NCI-H2107 treated with DMSO at 0.1 percent for 48 hours (cell line): ENCODE data around the gene CBARP.
A peak's percentile ranks its signal among the peaks of the same experiment; 100 is the strongest.
"Not testable (repeated sequence)": the region's sequence is repeated elsewhere in the genome, so short reads cannot be mapped to it uniquely, and the experiment has no call there.

Experiments used
- DNase-seq: peaks from one replicate; lab custom pipeline; 2025; ENCODE audit not compliant: unreplicated experiment; lab: John Stamatoyannopoulos, UW

CBARP gene

DNA sequence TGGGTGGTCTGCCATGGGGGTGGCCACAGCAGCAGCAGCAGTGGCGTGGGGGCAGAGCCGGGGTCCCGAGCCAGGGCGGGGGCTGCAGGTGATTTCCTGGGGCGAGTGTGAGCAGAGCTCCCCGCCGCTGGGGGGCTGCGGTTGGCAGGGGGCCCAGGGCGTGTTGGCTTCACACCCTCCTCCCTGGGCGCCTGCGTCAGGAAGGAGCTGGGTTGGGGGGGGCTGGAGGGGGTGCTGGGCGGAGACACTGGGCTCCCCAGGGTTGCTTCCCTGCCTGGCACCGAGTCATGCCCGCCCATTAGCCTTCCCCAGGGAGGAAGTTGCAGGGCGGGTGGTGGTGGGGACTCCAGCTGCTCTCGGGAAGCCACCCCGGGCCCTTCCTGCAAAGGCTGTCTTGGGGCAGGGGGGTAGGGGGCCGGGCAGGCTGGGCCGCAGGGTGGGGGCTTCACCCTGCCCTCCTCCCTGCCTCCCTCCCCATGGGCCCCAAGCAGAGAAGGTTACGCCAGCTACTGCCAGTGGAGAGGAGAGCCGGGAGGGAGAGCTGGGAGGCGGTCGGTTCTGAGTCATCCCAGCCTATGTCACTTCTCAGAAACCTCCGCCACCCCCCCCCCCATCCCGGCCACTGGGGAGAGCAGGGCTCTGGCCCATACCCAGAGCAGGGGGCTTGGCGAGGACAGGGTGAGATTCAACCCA is 15.2 kb upstream of the CBARP start:
- DNase-seq: peak; percentile 92

DNA sequence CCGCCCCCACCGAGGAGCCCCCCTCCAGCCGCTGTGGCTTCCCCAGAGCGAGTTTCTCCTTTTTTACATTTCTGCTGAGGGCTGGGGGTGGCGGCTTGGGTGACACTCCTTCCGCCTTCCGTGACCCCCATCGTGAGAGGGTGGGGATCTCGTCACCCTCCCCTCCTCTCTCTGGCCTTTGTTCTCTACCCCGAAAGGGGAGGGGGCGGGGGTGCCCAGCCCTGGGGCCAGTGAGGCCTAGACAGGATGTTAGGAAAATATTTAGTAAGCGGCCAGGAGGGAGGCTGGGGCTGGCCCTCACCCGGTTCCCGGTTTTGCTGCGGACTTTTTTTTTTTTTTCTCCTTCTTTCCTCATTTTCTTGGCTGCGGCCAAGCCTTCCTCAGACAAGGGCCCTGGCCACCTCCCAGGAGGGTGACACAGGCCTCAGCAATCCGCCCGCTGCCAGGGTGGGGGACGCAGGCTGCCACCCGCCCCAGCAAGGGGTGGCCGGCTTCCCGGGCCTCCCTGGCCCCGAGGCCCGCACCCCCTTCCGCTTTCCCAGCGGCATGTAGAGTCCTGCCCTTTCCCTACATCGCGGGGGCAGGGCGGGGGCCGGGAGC is 14.5 kb upstream of the CBARP start:
- no peak for DNase-seq

- DNase-seq: no peak
These were observed 13.8 kb upstream of the CBARP start for GRCh38 chr19:1251330-1252220.

DNA sequence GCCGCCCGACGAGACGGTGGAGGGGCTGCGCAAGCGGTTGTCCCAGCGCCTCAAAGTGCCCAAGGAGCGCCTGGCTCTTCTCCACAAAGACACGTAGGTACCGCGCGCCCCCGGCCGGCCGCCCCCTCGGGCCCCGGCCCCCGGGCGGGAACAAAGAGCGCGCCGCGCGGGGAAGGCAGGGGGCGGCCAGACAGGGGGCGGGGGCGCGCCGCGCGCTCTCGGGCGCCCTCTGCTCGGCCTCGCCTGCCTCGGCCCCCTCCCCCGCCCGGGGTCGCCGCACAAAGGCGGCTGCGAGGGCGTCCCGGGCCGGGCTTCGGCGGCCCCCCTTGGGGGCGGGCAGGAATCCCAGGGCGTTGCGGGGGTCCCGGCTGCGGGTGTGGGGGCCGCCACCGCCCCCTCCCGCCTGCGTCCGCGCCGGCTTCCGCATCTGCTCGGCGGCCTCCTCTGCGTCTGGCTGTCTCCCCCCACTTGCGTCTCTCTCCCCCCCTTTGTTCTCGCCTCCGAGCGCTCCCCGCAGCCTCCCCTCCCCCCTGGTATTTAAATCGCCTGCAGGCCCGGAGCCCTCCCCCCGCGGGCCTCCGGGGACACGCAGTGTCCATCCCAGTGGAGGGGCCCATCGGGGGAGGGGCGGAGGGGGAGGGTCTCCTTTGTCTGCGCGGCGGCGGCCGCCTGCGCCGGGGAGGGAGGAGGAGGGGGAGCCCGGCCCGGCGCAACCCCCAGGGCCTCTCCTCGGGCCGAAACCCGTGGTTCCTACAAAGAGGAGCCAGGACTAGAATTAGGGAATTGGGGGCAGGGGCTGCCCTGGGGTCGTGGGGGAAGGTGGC is 12.8 kb upstream of the CBARP start:
- peak; percentile 32 for DNase-seq

- DNase-seq: no peak
These were observed 12.2 kb upstream of the CBARP start for GRCh38 chr19:1249990-1250436.

- DNase-seq: peak; percentile 85
These were observed 11.6 kb upstream of the CBARP start for GRCh38 chr19:1249298-1249989.

DNA sequence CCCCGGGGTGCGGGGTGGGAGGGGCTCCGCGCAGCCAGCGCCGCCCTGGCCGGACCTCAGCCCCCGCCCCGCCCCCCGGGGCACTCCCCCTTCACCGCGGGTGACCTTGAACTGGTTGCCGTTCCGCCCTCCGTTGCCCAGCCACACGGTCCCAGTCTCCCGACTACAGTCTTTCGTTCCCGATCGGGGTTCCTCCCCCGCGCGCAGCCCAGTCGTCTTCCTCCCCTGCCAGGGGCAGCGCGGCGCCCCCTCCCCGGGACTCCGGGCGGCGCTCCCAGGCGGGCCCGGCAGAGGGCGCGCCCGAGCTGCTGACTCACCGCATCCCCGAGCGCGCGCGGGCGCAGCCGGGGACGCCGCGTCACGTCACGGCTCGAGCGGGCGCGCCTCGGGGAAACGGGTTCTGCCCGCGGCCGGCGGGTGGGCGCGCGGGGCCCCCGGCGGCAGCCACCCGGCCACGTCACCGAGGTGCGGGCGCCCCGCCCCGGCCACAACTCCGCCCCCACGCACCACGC is 11.0 kb upstream of the CBARP start:
- no peak for DNase-seq

DNA sequence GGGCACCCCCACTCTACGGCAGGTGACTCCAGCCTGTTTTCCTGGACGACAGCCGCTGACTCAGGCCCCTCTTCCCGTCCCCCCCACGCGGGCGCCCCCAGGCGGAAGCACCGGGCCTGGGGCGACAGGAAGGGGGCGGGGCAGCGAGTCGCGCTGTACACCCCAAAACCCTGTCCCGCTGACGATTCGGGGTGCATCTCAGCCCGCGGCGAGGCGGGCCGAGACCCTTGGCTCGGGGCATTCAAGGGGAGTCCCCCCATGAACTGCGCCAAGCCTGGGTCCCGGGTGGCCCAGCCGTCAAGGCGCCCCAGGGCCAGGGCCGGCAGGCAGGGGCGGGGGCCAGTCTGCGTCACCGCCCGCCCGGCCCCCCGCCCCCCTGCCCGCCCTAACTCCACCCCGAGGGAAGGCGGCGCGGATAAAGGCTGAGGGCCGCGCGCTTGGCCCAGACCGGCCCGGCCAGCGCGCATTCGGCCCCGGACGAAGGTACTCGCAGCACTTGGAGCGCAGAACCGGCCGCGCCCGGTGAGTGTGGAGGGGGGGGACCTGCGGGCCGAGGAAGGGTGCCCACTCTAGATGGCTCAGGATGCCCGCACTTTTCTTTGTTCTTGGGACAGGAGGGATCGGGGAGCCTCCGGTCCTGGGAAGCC is 10.5 kb upstream of the CBARP start, which contains the start of gene MIDN:
TSS of gene MIDN (plus strand) at position 445 of the 647 bp plus-strand sequence. CDS start 1,714 bp downstream, outside the sequence.
- DNase-seq: no peak

- DNase-seq: no peak
These were observed 9.9 kb upstream of the CBARP start for GRCh38 chr19:1247748-1248138.

DNA sequence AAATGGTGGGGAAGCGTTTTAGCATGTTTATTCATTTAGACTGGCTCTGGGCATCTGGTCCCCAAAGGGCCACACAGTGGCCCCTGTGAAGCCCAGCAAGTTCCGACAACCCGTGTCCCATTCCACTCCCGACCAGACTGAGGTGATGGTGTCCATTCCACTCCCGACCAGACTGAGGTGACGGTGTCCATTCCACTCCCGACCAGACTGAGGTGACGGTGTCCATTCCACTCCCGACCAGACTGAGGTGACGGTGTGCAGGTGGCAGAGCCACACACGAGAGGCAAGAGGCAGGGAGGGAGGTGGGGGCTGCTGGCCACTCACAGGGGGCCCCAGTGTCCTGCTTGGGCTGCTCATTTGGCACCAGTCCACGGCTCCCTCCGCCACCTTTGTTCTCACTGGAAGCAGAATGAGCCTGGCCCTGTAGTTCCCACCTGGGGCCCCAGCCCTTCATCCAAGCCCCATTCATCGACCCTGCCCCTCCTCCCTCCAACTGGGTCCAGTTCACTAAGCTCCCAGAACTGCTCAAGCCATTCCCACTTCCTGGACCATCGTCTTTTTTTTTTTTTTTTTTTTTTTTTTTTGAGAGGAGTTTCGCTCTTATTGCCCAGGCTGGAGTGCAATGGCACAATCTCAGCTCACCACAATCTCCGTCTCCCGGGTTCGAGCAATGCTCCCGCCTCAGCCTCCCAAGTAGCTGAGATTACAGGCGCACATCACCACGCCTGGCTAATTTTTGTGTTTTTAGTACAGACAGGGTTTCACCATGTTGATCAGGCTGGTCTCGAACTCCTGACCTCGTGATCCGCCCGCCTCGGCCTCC is 8.7 kb upstream of the CBARP start:
- not testable (repeated sequence) for DNase-seq

DNA sequence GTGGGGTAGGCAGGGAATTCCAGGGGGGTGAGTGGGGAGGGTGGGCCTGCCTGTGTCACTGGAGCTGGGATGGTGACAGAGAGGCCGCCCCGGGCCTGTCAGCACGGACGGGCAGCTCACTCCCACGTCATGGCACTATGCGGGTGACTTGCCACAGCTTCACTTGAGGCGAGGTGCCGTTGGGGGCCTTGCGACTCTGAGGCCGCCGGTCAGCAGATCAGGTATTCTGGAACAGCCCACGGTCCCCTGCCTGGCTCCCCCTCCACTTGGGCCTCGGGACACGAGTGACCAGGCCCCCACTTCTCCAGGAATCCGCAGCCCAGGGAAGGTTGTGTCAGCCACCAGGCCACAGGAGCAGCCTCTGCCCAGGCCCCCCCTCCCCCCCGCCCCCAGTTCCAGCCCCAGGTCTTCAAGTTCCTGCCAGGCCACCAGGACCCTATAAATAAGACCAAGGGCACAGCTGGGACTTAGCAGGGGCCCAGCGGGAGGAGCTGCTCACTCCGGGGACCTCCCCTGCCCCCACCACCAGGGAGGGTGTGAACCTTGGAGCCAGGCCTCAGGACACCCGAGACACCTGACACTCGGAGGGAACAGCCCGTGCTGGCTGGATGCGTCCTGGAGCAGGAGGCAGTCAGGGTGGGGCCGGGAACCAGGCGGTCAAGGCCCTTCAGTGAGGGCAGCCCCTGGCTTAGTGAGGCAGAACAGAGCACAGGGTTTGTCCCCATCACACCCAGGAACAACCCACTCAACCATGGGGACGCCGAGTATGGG is 7.9 kb upstream of the CBARP start:
- DNase-seq: no peak

DNA sequence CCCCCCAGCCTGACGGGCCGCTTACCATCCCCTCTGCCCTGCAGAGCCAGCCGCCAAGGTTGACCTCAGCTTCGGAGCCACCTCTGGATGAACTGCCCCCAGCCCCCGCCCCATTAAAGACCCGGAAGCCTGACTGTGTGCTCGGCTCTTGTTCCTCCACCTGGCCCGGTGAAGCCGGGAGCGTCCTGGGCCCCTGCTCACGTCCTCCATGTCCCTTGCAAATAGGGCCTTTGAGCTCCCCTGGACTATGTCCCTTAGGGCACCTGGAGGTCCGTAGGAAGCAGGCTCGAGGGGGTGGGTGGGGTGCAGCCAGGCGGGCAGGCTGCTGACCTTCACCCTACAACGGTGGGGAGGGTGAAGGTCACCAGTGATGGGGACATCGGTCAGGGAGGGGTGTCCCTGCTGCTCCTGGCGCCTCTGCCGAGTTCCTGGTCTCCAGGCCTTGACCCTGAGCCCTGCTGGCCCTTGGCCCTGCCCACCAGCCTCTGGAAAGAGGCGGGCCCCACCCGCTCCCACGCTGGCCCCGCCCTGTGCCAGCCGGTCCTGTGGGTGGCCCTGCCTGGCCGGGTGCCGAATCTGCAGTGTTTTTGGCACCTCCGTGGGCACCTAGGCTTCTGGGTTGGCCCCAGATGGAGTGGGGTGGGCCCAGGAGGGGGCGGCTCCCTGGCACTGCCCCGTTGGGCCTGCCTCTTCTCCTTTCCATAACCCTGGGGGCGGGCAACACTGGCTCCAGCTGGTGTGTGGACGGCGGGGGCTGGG is 7.1 kb upstream of the CBARP start:
- DNase-seq: no peak

GRCh38 chr19:1243768-1244692 is 6.2 kb upstream of the CBARP start:
- peak; percentile 33 for DNase-seq

GRCh38 chr19:1241417-1242095 is 3.8 kb upstream of the CBARP start, which contains the start of gene ATP5F1D:
Gene ATP5F1D, plus strand, starts transcription at chr19:1241751. Its CDS starts 100 bp downstream, at chr19:1241851.
- DNase-seq: peak; percentile 81

- DNase-seq: no peak
These were observed 3.1 kb upstream of the CBARP start for GRCh38 chr19:1240925-1241324.
